CD4-positive, alpha-beta T cell treated with Interleukin-17A for 1 hour (primary cell): ENCODE measurements around the gene NR4A1.

Experiments
- DNase-seq: peaks from one replicate; pipeline ENCODE4 v3.0.0-alpha.2; 2020

Gene NR4A1

GRCh38 chr12:52059582-52060497 is 8.6 kb downstream of the NR4A1 start:
- peak; percentile 68 for DNase-seq

- DNase-seq = peak; percentile 52
Measured at GRCh38 chr12:52060498-52061177, 9.4 kb downstream of the NR4A1 start.

- peak; percentile 33 for DNase-seq
Measured at GRCh38 chr12:52061470-52062166, 10.4 kb downstream of the NR4A1 start.

- no peak for DNase-seq
Measured at GRCh38 chr12:52062167-52063081, 11.2 kb downstream of the NR4A1 start.

GRCh38 chr12:52063082-52063924 is 12.1 kb downstream of the NR4A1 start:
- DNase-seq = no peak

GRCh38 chr12:52063981-52064649 is 12.9 kb downstream of the NR4A1 start:
- DNase-seq = no peak

GRCh38 chr12:52066346-52067080 is 15.3 kb downstream of the NR4A1 start:
- no peak for DNase-seq

GRCh38 chr12:52067081-52067374 is 15.8 kb downstream of the NR4A1 start:
- no peak for DNase-seq

- DNase-seq = peak; percentile 93
Measured at GRCh38 chr12:52069327-52070184, 18.3 kb downstream of the NR4A1 start, which contains the start of gene ATG101. Gene ATG101, plus strand, starts transcription at chr12:52069978. Its CDS starts 3,673 bp downstream, at chr12:52073651.

GRCh38 chr12:52070185-52070925 is 19.1 kb downstream of the NR4A1 start:
- DNase-seq = no peak

GRCh38 chr12:52073531-52074381 is 22.5 kb downstream of the NR4A1 start:
- no peak for DNase-seq

GRCh38 chr12:52074971-52075724 is 23.9 kb downstream of the NR4A1 start:
- DNase-seq = no peak

- DNase-seq = no peak
Measured at GRCh38 chr12:52076811-52077210, 25.6 kb downstream of the NR4A1 start.

GRCh38 chr12:52078276-52078675 is 27.0 kb downstream of the NR4A1 start:
- no peak for DNase-seq

GRCh38 chr12:52079576-52080402 is 28.5 kb downstream of the NR4A1 start, which contains the start of gene SMIM41:
Gene SMIM41, plus strand, starts transcription at chr12:52079704. Its CDS starts 76 bp downstream, at chr12:52079780.
- no peak for DNase-seq
